Measurements from ENCODE around the gene SLC30A7.

- TF ChIP-seq, protein P1, sequence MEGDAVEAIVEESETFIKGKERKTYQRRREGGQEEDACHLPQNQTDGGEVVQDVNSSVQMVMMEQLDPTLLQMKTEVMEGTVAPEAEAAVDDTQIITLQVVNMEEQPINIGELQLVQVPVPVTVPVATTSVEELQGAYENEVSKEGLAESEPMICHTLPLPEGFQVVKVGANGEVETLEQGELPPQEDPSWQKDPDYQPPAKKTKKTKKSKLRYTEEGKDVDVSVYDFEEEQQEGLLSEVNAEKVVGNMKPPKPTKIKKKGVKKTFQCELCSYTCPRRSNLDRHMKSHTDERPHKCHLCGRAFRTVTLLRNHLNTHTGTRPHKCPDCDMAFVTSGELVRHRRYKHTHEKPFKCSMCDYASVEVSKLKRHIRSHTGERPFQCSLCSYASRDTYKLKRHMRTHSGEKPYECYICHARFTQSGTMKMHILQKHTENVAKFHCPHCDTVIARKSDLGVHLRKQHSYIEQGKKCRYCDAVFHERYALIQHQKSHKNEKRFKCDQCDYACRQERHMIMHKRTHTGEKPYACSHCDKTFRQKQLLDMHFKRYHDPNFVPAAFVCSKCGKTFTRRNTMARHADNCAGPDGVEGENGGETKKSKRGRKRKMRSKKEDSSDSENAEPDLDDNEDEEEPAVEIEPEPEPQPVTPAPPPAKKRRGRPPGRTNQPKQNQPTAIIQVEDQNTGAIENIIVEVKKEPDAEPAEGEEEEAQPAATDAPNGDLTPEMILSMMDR (IDR thresholded peaks at IDR 0.05; ENCODE audit: insufficient read depth, low read length): no peak
- no peak for TF ChIP-seq POLR2AphosphoS5 (IDR thresholded peaks at IDR 0.05; ENCODE audit: low read depth)
- TF ChIP-seq GABPA (IDR thresholded peaks at IDR 0.05; ENCODE audit: low read depth): no peak
- TF ChIP-seq REST (IDR thresholded peaks at IDR 0.05; ENCODE audit: insufficient replicate concordance, low read depth): no peak
- TF ChIP-seq SPI1 (IDR thresholded peaks at IDR 0.05; ENCODE audit: borderline replicate concordance, low read depth): no peak
Observed at GRCh38 chr1:100972185-100972584, 76.3 kb downstream of the SLC30A7 start.
